GM21786 (cell line): Measurements from ENCODE around the gene ANKRD65.
"Not testable (repeated sequence)": the region's sequence is repeated elsewhere in the genome, so short reads cannot be mapped to it uniquely, and the experiment has no call there.

Experiments
- ATAC-seq: cut with Tn5 transposase; IDR thresholded peaks from one replicate; pipeline ENCODE4 v1.9.1; 2021; ENCODE audit not compliant: unreplicated experiment

The ANKRD65 gene

GRCh38 chr1:1421147-1421906, at the start of gene ANKRD65:
TSS of gene ANKRD65 (minus strand) at chr1:1421276. CDS start at chr1:1421005, 271 bp downstream.
- ATAC-seq = no peak

GRCh38 chr1:1468196-1468985, 47.3 kb upstream of the ANKRD65 start:
- not testable (repeated sequence) for ATAC-seq

GRCh38 chr1:1463312-1463711, 42.2 kb upstream of the ANKRD65 start:
- ATAC-seq = no peak

GRCh38 chr1:1462318-1462966, 41.4 kb upstream of the ANKRD65 start:
- no peak for ATAC-seq

- no peak for ATAC-seq
Observed at GRCh38 chr1:1461721-1462317, 40.7 kb upstream of the ANKRD65 start.

- no peak for ATAC-seq
Observed at GRCh38 chr1:1460540-1461130, 39.6 kb upstream of the ANKRD65 start.

- ATAC-seq = not testable (repeated sequence)
Observed at GRCh38 chr1:1459711-1460110, 38.6 kb upstream of the ANKRD65 start.

GRCh38 chr1:1459156-1459555, 38.1 kb upstream of the ANKRD65 start:
- ATAC-seq = not testable (repeated sequence)

GRCh38 chr1:1456683-1457255, 35.7 kb upstream of the ANKRD65 start:
- ATAC-seq = not testable (repeated sequence)

- ATAC-seq = not testable (repeated sequence)
Observed at GRCh38 chr1:1455934-1456333, 34.9 kb upstream of the ANKRD65 start.

- no peak for ATAC-seq
Observed at GRCh38 chr1:1455366-1455884, 34.3 kb upstream of the ANKRD65 start.

GRCh38 chr1:1454286-1455056, 33.4 kb upstream of the ANKRD65 start:
- ATAC-seq = not testable (repeated sequence)

GRCh38 chr1:1452882-1453281, 31.8 kb upstream of the ANKRD65 start:
- no peak for ATAC-seq

- not testable (repeated sequence) for ATAC-seq
Observed at GRCh38 chr1:1452365-1452739, 31.3 kb upstream of the ANKRD65 start.

- ATAC-seq = no peak
Observed at GRCh38 chr1:1451696-1452364, 30.8 kb upstream of the ANKRD65 start.

- ATAC-seq = not testable (repeated sequence)
Observed at GRCh38 chr1:1450616-1451015, 29.5 kb upstream of the ANKRD65 start.

GRCh38 chr1:1449099-1449739, 28.1 kb upstream of the ANKRD65 start, which contains the start of gene ATAD3C:
TSS of gene ATAD3C (plus strand) at chr1:1449689. CDS start at chr1:1450684, 995 bp downstream.
- no peak for ATAC-seq

- ATAC-seq = not testable (repeated sequence)
Observed at GRCh38 chr1:1446631-1447030, 25.6 kb upstream of the ANKRD65 start.
